GM12878 (cell line): ENCODE measurements around the gene MAN2B1. TPM values are rescaled to one million over a fixed set of nuclear protein-coding genes. Genes with fewer than 3 reads are reported as not detected.

Source experiments
- ATAC-seq: fragments of 200-7000 bp; cut with Tn5 transposase; 3 replicates; pipeline ENCODE4 v1.9.1; 2020; ENCODE audit warnings: mild to moderate bottlenecking, moderate library complexity
- BruUV-seq: library from RNA; stranded (reverse); fragments of 400-500 nt; replicated peaks from 2 replicates; lab custom pipeline; 2021; lab: Mats Ljungman, UMichigan
- CTCF ChIA-PET: fragments of 300-600 bp; sonication (Branson Sonifier 250); formaldehyde crosslinking; extraction: SDS; loops from one replicate; lab custom pipeline; 2021; ENCODE audit warnings: inconsistent platforms; lab: Yijun Ruan, JAX
- POLR2A ChIA-PET: fragments of 350-600 bp; formaldehyde crosslinking; extraction: SDS; loops from one replicate; lab custom pipeline; 2021; ENCODE audit warnings: inconsistent platforms; lab: Charles Lee
- RAD21 ChIA-PET: fragments of 300-600 bp; sonication (Branson Sonifier 250); formaldehyde crosslinking; loops from one replicate; lab custom pipeline; 2023; ENCODE audit warnings: antibody characterized with exemption; ENCODE audit not compliant: unreplicated experiment; lab: Charles Lee
- SMC1A ChIA-PET: fragments of 300-600 bp; sonication (Branson Sonifier 250); formaldehyde crosslinking; loops from one replicate; lab custom pipeline; 2023; ENCODE audit not compliant: unreplicated experiment, uncharacterized antibody; lab: Charles Lee
- DNase-seq: peaks from one replicate; pipeline ENCODE4 v3.0.0-alpha.2; 2011; ENCODE audit warnings: low read depth, low spot score
- FAIRE-seq: peaks from 3 replicates; lab custom pipeline; 2011; peaks lifted over from hg19 to GRCh38; lab: Jason Lieb, UNC
- H2AFZ ChIP-seq: 2 replicates; pipeline ENCODE4 v1.6.0; 2011; ENCODE audit warnings: low read depth, low read length, control low read depth; ENCODE audit not compliant: control insufficient read depth
- H3K27ac ChIP-seq: 2 replicates; pipeline ENCODE4 v1.5.1; 2011; ENCODE audit warnings: control low read depth; ENCODE audit not compliant: control insufficient read depth, insufficient read depth
- H3K27me3 ChIP-seq, 2 experiments: replicated peaks in 1 of 2; 2 replicates each; pipeline versions ENCODE4 v1.6.0 to v1.6.1; 2011; ENCODE audit warnings: low read length in 1 of 2; ENCODE audit not compliant: control insufficient read depth in 2 of 2, insufficient read depth in 2 of 2
- H3K36me3 ChIP-seq, 2 experiments: 2 replicates each; pipeline ENCODE4 v1.5.1; 2011; ENCODE audit warnings: low read length in 1 of 2; ENCODE audit not compliant: control insufficient read depth in 2 of 2, insufficient read depth in 2 of 2
- H3K4me1 ChIP-seq: 2 replicates; pipeline ENCODE4 v1.6.1; 2011; ENCODE audit warnings: mild to moderate bottlenecking, low read length, moderate library complexity, mixed read lengths; ENCODE audit not compliant: control insufficient read depth, insufficient read depth
- H3K4me2 ChIP-seq: 2 replicates; pipeline ENCODE4 v1.6.0; 2011; ENCODE audit warnings: control low read depth; ENCODE audit not compliant: control insufficient read depth, insufficient read depth
- H3K4me3 ChIP-seq: fragments of 200-600 bp; sonication (generic); 2 replicates; pipeline ENCODE4 v1.5.1; 2016
- H3K79me2 ChIP-seq: 2 replicates; pipeline ENCODE4 v1.6.0; 2011; ENCODE audit warnings: low read length; ENCODE audit not compliant: control insufficient read depth, insufficient read depth
- H3K9ac ChIP-seq: 2 replicates; pipeline ENCODE4 v1.8.0; 2011; ENCODE audit warnings: low read length, control low read depth, mixed read lengths; ENCODE audit not compliant: control insufficient read depth, insufficient read depth
- H3K9me3 ChIP-seq: replicated peaks from 3 replicates; pipeline ENCODE4 v1.5.1; 2011; ENCODE audit warnings: mild to moderate bottlenecking, low read length; ENCODE audit not compliant: control insufficient read depth, insufficient read depth
- H4K20me1 ChIP-seq: 2 replicates; pipeline ENCODE4 v1.6.0; 2011; ENCODE audit not compliant: control insufficient read depth, insufficient read depth
- NFYB ChIP-seq: IDR thresholded peaks from 2 replicates; pipeline ENCODE4 v1.6.1; 2011; ENCODE audit warnings: low read depth, mild to moderate bottlenecking, low read length, improper control_type of control experiment, moderate library complexity; ENCODE audit not compliant: insufficient read depth
- PBX3 ChIP-seq: IDR thresholded peaks from 2 replicates; pipeline ENCODE4 v1.6.1; 2011; ENCODE audit warnings: mild to moderate bottlenecking, low read depth, low read length, moderate library complexity; ENCODE audit not compliant: insufficient replicate concordance
- PKNOX1 ChIP-seq: fragments of 450-650 bp; IDR thresholded peaks from 2 replicates; pipeline ENCODE4 v1.6.1; 2016; ENCODE audit warnings: mild to moderate bottlenecking
- SP1 ChIP-seq: IDR thresholded peaks from one replicate; pipeline ENCODE4 v1.6.1; 2011; ENCODE audit warnings: low read depth, low read length
- TCF3 ChIP-seq: IDR thresholded peaks from 2 replicates; pipeline ENCODE4 v1.6.1; 2012; ENCODE audit warnings: low read depth, mild to moderate bottlenecking, low read length, borderline replicate concordance; ENCODE audit not compliant: insufficient read depth
- USF2 ChIP-seq: IDR thresholded peaks from 2 replicates; pipeline ENCODE4 v1.6.1; 2011; ENCODE audit warnings: low read depth, low read length, improper control_type of control experiment, borderline replicate concordance
- WGBS: methylation state at CpG from one replicate; pipeline ENCODE4 v1.1.6; 2016; ENCODE audit warnings: low lambda C conversion rate; ENCODE audit not compliant: insufficient replicate concordance, insufficient coverage; ENCODE audit errors: missing lambda C conversion rate; 5-methylcytosine and 5-hydroxymethylcytosine counted together
- in situ Hi-C: fragments of 300-500 bp; cut with MboI; formaldehyde crosslinking; loops from 9 replicates; pipeline ENCODE4 v1.14.3; 2018; ENCODE audit warnings: mixed read lengths
- intact Hi-C: fragments of 100-400 bp; cut with micrococcal nuclease; formaldehyde crosslinking; loops from one replicate; pipeline ENCODE4 v1.14.2; 2022; ENCODE audit not compliant: unreplicated experiment
- polyA plus RNA-seq, 11 experiments: library from polyadenylated mRNA; depleted of rRNA in 4 of 11; unstranded in 6 of 11; stranded (reverse) in 5 of 11; fragments of >200 nt; fragmentation: Nextera tagmentation in 4 of 11; fragmentation: Illumina TruSeq in 1 of 11; extraction: Ambion mirVana in 4 of 11; extraction: Trizol in 1 of 11; gene quantifications; 1 replicate in 1 of 11; 2 replicates in 10 of 11; pipeline versions ENCODE4 v1.2.1 to v1.2.3, GENCODE V29; 2011 to 2016; ENCODE audit warnings: inconsistent platforms in 2 of 11, missing spikeins in 2 of 11, low read depth in 1 of 11
- total RNA-seq, 4 experiments: library from RNA; depleted of rRNA in 3 of 4; stranded (reverse); fragments of >200 nt in 3 of 4; fragmentation: Illumina TruSeq in 1 of 4; extraction: Trizol in 1 of 4; gene quantifications; 2 replicates each; pipeline versions ENCODE4 v1.2.1 to v1.2.3, GENCODE V29; 2013 to 2021

The MAN2B1 gene
- total and polyA plus RNA-seq, 10 of the 15 experiments (the other 5 are each of a cell fraction or from before 2014, with no cell fraction given) = 7.6 to 224 (median 81.4) TPM

- peak; percentile 74 for ATAC-seq
Observed at GRCh38 chr19:12703046-12703445, 36.5 kb upstream of the MAN2B1 start.

More at GRCh38 chr19:12703046-12703445, 36.5 kb upstream of the MAN2B1 start:
- peaks cover 23 to 44% of the 10 kb centered on the region in 2 experiments for H3K36me3 ChIP-seq
- H3K4me1 ChIP-seq = no peaks in the 10 kb centered on the region
- RAD21 ChIA-PET = no interaction called here
- H3K9me3 ChIP-seq = no peaks in the 10 kb centered on the region
- SMC1A ChIA-PET = interaction anchor here (0.6 to 0.7 kb wide), 2 partner anchors 22 to 92 kb away, joined by 3 to 4 read pairs; partner anchors contain the start of genes ZNF490 and ZNF791
- H3K79me2 ChIP-seq = no peaks in the 10 kb centered on the region
- 65% methylated on average over 9 of the region's 9 CpGs for WGBS
- no peak overlapping the region for H3K9ac ChIP-seq
- no peaks in the 10 kb centered on the region for H3K27me3 ChIP-seq
- intact Hi-C loops (no loop called here), in situ Hi-C loops (no loop called here)
- no peak overlapping the region for H3K27ac ChIP-seq
- CTCF ChIA-PET = interaction anchor here (1.0 kb wide), 1 partner anchor 26 kb away, joined by 3 read pairs; no protein-coding TSS in a partner anchor
- no peak overlapping the region for H2AFZ ChIP-seq
- POLR2A ChIA-PET = no interaction called here
- DNase-seq (no peak), FAIRE-seq (peak; percentile 52)
- no peaks in the 10 kb centered on the region for H4K20me1 ChIP-seq
- no peak overlapping the region for H3K4me2 ChIP-seq
- H3K4me3 ChIP-seq = no peak overlapping the region
- TF ChIP-seq USF2 = no peak
- TF ChIP-seq TCF3 = no peak
- TF ChIP-seq SP1 = peak; percentile 68
- peak; percentile 86 for TF ChIP-seq PKNOX1
- peak; percentile 66 for TF ChIP-seq NFYB
- TF ChIP-seq PBX3 = peak; percentile 60
- BruUV-seq = no TSS peak
